Kidney capillary endothelial cell (primary cell): ENCODE measurements around the gene ING1.
"Not testable (repeated sequence)": the region's sequence is repeated elsewhere in the genome, so short reads cannot be mapped to it uniquely, and the experiment has no call there.

ENCODE experiments used
- DNase-seq: peaks from one replicate; pipeline ENCODE4 v3.0.0-alpha.2; 2018; ENCODE audit warnings: low spot score

Gene ING1

GRCh38 chr13:110715395-110716246 lies 2.1 kb downstream of the ING1 start:
- peak; percentile 99 for DNase-seq

GRCh38 chr13:110716247-110716515 lies 2.7 kb downstream of the ING1 start:
- peak; percentile 22 for DNase-seq

GRCh38 chr13:110719036-110719710 lies 5.7 kb downstream of the ING1 start:
- DNase-seq: no peak

GRCh38 chr13:110722971-110723370 lies 9.5 kb downstream of the ING1 start:
- no peak for DNase-seq

GRCh38 chr13:110723598-110723997 lies 10.1 kb downstream of the ING1 start:
- no peak for DNase-seq

GRCh38 chr13:110726153-110726552 lies 12.7 kb downstream of the ING1 start:
- not testable (repeated sequence) for DNase-seq

GRCh38 chr13:110726726-110727125 lies 13.2 kb downstream of the ING1 start:
- DNase-seq: peak; percentile 5

GRCh38 chr13:110731072-110731471 lies 17.6 kb downstream of the ING1 start:
- DNase-seq: no peak

GRCh38 chr13:110734561-110734960 lies 21.1 kb downstream of the ING1 start:
- no peak for DNase-seq

- no peak for DNase-seq
Observed at GRCh38 chr13:110737555-110737954, 24.1 kb downstream of the ING1 start.

- no peak for DNase-seq
Observed at GRCh38 chr13:110743687-110744086, 30.2 kb downstream of the ING1 start.

GRCh38 chr13:110746438-110746837 lies 32.9 kb downstream of the ING1 start:
- no peak for DNase-seq

GRCh38 chr13:110748271-110748670 lies 34.8 kb downstream of the ING1 start:
- no peak for DNase-seq

GRCh38 chr13:110756219-110756631 lies 42.7 kb downstream of the ING1 start:
- DNase-seq: no peak

GRCh38 chr13:110757296-110757695 lies 43.8 kb downstream of the ING1 start:
- DNase-seq: no peak

- DNase-seq: no peak
Observed at GRCh38 chr13:110758195-110758805, 44.8 kb downstream of the ING1 start.

GRCh38 chr13:110759710-110760109 lies 46.2 kb downstream of the ING1 start:
- DNase-seq: no peak

GRCh38 chr13:110760611-110761010 lies 47.1 kb downstream of the ING1 start:
- DNase-seq: no peak

GRCh38 chr13:110766671-110767430 lies 53.4 kb downstream of the ING1 start:
- DNase-seq: no peak

- DNase-seq: no peak
Observed at GRCh38 chr13:110767476-110767875, 54.0 kb downstream of the ING1 start.

GRCh38 chr13:110769097-110769496 lies 55.6 kb downstream of the ING1 start:
- DNase-seq: no peak

GRCh38 chr13:110770678-110771077 lies 57.2 kb downstream of the ING1 start:
- no peak for DNase-seq
